NCI-H2107 treated with DMSO at 0.1 percent for 48 hours (cell line): ENCODE data around the gene RBM33.

Experiments
- DNase-seq: peaks from one replicate; lab custom pipeline; 2025; ENCODE audit not compliant: unreplicated experiment; lab: John Stamatoyannopoulos, UW

The RBM33 gene

GRCh38 chr7:155741805-155742204, 97.3 kb downstream of the RBM33 start:
- DNase-seq, result no peak

- DNase-seq, result no peak
These were observed 98.7 kb downstream of the RBM33 start for GRCh38 chr7:155743177-155743576.

- no peak for DNase-seq
These were observed 100.7 kb downstream of the RBM33 start for GRCh38 chr7:155744971-155745683.

GRCh38 chr7:155745737-155746136, 101.3 kb downstream of the RBM33 start:
- DNase-seq, result no peak

- no peak for DNase-seq
These were observed 101.7 kb downstream of the RBM33 start for GRCh38 chr7:155746188-155746587.

GRCh38 chr7:155747209-155747608, 102.7 kb downstream of the RBM33 start:
- no peak for DNase-seq

GRCh38 chr7:155749578-155749977, 105.1 kb downstream of the RBM33 start:
- DNase-seq, result no peak

- no peak for DNase-seq
These were observed 106.0 kb downstream of the RBM33 start for GRCh38 chr7:155750255-155751125.

GRCh38 chr7:155751409-155751808, 106.9 kb downstream of the RBM33 start:
- no peak for DNase-seq

GRCh38 chr7:155752756-155753445, 108.4 kb downstream of the RBM33 start:
- no peak for DNase-seq

- no peak for DNase-seq
These were observed 109.0 kb downstream of the RBM33 start for GRCh38 chr7:155753446-155753965.

GRCh38 chr7:155754165-155754564, 109.7 kb downstream of the RBM33 start:
- DNase-seq, result no peak

- DNase-seq, result no peak
These were observed 110.6 kb downstream of the RBM33 start for GRCh38 chr7:155755026-155755425.

- DNase-seq, result no peak
These were observed 111.9 kb downstream of the RBM33 start for GRCh38 chr7:155756322-155756721.

- DNase-seq, result no peak
These were observed 113.9 kb downstream of the RBM33 start for GRCh38 chr7:155758348-155758747.

GRCh38 chr7:155759740-155760430, 115.4 kb downstream of the RBM33 start:
- no peak for DNase-seq

GRCh38 chr7:155761162-155761561, 116.7 kb downstream of the RBM33 start:
- DNase-seq, result no peak

- no peak for DNase-seq
These were observed 117.6 kb downstream of the RBM33 start for GRCh38 chr7:155762036-155762435.

- no peak for DNase-seq
These were observed 118.2 kb downstream of the RBM33 start for GRCh38 chr7:155762655-155763054.

GRCh38 chr7:155763122-155763521, 118.7 kb downstream of the RBM33 start:
- no peak for DNase-seq
